Aortic smooth muscle cell (primary cell): ENCODE measurements around the gene OR10H2. TPM values are rescaled to one million over a fixed set of nuclear protein-coding genes. Genes with fewer than 3 reads are reported as not detected.

Experiments
- total RNA-seq: library from RNA; depleted of rRNA; stranded (reverse); fragments of >200 nt; gene quantifications from 2 replicates; pipeline ENCODE4 v1.2.3, GENCODE V29; 2014

The OR10H2 gene, protein sequence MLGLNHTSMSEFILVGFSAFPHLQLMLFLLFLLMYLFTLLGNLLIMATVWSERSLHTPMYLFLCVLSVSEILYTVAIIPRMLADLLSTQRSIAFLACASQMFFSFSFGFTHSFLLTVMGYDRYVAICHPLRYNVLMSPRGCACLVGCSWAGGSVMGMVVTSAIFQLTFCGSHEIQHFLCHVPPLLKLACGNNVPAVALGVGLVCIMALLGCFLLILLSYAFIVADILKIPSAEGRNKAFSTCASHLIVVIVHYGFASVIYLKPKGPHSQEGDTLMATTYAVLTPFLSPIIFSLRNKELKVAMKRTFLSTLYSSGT
- not detected in 2 replicates for total RNA-seq

DNA sequence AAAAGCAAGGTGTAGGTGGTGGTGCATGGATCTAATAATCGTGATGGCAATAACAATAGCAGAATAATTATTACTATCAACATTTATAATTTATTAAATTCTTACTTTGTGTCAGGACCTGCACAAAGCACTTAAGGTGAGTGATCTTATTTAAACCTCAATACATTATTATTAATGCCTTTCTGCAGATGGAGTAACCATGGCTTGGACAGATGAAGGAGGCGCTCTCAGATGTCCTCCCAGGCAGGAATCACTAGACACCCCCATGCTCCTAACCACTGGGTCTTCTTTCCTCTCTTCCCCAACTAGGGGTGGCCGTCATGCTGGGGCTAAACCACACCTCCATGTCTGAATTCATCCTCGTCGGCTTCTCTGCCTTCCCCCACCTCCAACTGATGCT is at the start of gene OR10H2:
Gene OR10H2, plus strand, starts transcription at position 301 of the 400 bp plus-strand sequence. Its CDS starts 20 bp downstream, at position 321.

DNA sequence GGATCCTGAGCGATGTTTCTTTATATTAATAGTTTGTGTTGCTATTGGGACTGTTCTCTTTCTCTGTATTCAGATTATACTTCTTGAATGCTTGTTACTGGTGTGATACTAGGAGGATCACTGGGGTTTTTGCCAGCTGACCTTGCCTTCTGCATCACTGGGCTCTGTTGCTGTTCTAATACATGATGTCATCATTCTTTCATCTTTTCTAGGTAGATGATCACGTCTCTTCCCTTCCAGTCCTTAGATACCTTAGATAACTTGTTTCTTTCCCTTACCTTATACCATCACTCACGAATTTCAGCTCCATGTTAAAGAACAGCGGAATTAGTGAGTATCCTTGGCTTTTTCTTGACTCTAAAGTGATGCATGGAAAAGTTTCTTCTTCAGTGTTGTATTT is 9.9 kb downstream of the OR10H2 start, which contains the start of gene OR10H3:
Gene OR10H3, plus strand, starts transcription at position 264 of the 400 bp plus-strand sequence. CDS start 3,408 bp downstream, outside the sequence.

Other genes with a start within 250 kb of the OR10H2 start
- gene PGLYRP2, start 248.5 kb upstream of the OR10H2 start, total RNA-seq, result not detected in 2 replicates
- gene CYP4F22, start 219.5 kb upstream of the OR10H2 start, total RNA-seq, result not detected in 2 replicates
- gene CYP4F8, start 112.8 kb upstream of the OR10H2 start, total RNA-seq, result not detected in 2 replicates
- not detected in 2 replicates for gene CYP4F3, start 87.1 kb upstream of the OR10H2 start, total RNA-seq
- not detected in 2 replicates for gene CYP4F12, start 54.9 kb upstream of the OR10H2 start, total RNA-seq
- gene OR10H3, start 10.0 kb downstream of the OR10H2 start, total RNA-seq, result not detected in 2 replicates
- gene OR10H5, start 59.6 kb downstream of the OR10H2 start, total RNA-seq, result not detected in 2 replicates
- gene OR10H1, start 87.6 kb downstream of the OR10H2 start, total RNA-seq, result not detected in 2 replicates
- not detected in 2 replicates for gene CYP4F2, start 170.1 kb downstream of the OR10H2 start, total RNA-seq
- 0.37 and 0.92 TPM in 2 replicates for gene CYP4F11, start 206.5 kb downstream of the OR10H2 start, total RNA-seq
- not detected in 2 replicates for gene OR10H4, start 221.0 kb downstream of the OR10H2 start, total RNA-seq